Fibroblast of lung (primary cell): ENCODE results near the gene DPT.

ENCODE experiments used
- CTCF ChIP-seq, 2 donors: IDR thresholded peaks in 1 of 2; conservative IDR thresholded peaks in 1 of 2; 1 replicate in 1 of 2; 2 replicates in 1 of 2; pipeline ENCODE4 v1.5.1; 2011 to 2012; ENCODE audit warnings: low read length in 2 of 2, control low read depth in 1 of 2, inconsistent platforms in 1 of 2, low read depth in 1 of 2, mild to moderate bottlenecking in 1 of 2
- EZH2 ChIP-seq: IDR thresholded peaks from 2 replicates; pipeline ENCODE4 v1.5.1; 2012; ENCODE audit warnings: low read length, control low read depth, mild to moderate bottlenecking; ENCODE audit errors: missing control alignments

GRCh38 chr1:168734271-168734670 is 5.3 kb upstream of the DPT start:
- TF ChIP-seq CTCF (conservative IDR thresholded peaks at IDR 0.05 in 1 of 2, IDR thresholded peaks at IDR 0.05 in 1 of 2; ENCODE audit: low read depth in 1 of 2, low read length in 2 of 2) (no peak), EZH2 (no peak)
